Keratinocyte (primary cell): ENCODE data around the gene ACD. TPM values are rescaled to one million over a fixed set of nuclear protein-coding genes. Genes with fewer than 3 reads are reported as not detected.

Source experiments
- DNase-seq: peaks from one replicate; pipeline ENCODE4 v3.0.0-alpha.2; 2011; ENCODE audit warnings: low read depth, missing footprints, low spot score
- FAIRE-seq: peaks from 2 replicates; lab custom pipeline; 2011; peaks lifted over from hg19 to GRCh38; lab: Jason Lieb, UNC
- H2AFZ ChIP-seq: 2 replicates; pipeline ENCODE4 v1.6.0; 2012; ENCODE audit warnings: low read length, control low read depth, inconsistent platforms; ENCODE audit not compliant: control insufficient read depth
- H3K27ac ChIP-seq: 2 replicates; pipeline ENCODE4 v1.5.1; 2011; ENCODE audit warnings: low read length; ENCODE audit not compliant: control insufficient read depth, insufficient read depth
- H3K27me3 ChIP-seq: 3 replicates; pipeline ENCODE4 v1.6.0; 2011; ENCODE audit warnings: low read length; ENCODE audit not compliant: control insufficient read depth, insufficient read depth; ENCODE audit errors: extremely low read depth
- H3K36me3 ChIP-seq, 2 experiments: 2 replicates in 1 of 2; 3 replicates in 1 of 2; pipeline ENCODE4 v1.5.1; 2011; ENCODE audit warnings: low read length in 2 of 2, mild to moderate bottlenecking in 1 of 2; ENCODE audit not compliant: control insufficient read depth in 2 of 2, insufficient read depth in 2 of 2; ENCODE audit errors: extremely low read depth in 1 of 2
- H3K4me1 ChIP-seq: 3 replicates; pipeline ENCODE4 v1.5.1; 2011; ENCODE audit warnings: low read length; ENCODE audit not compliant: control insufficient read depth, insufficient read depth; ENCODE audit errors: extremely low read depth
- H3K4me2 ChIP-seq: 3 replicates; pipeline ENCODE4 v1.6.0; 2011; ENCODE audit warnings: low read depth, low read length; ENCODE audit not compliant: control insufficient read depth, insufficient read depth; ENCODE audit errors: extremely low read depth
- H3K4me3 ChIP-seq, 3 experiments: fragments of 200-600 bp in 1 of 3; sonication (generic) in 1 of 3; 2 replicates in 2 of 3; 3 replicates in 1 of 3; pipeline ENCODE4 v1.5.1; 2011 to 2016; ENCODE audit warnings: low read length in 3 of 3, mild to moderate bottlenecking in 3 of 3, control low read depth in 2 of 3, inconsistent platforms in 1 of 3, low read depth in 1 of 3, mixed read lengths in 1 of 3, mixed run types in 1 of 3, moderate library complexity in 1 of 3; ENCODE audit not compliant: control insufficient read depth in 2 of 3, insufficient read depth in 2 of 3; ENCODE audit errors: extremely low read depth in 1 of 3
- H3K79me2 ChIP-seq: 2 replicates; pipeline ENCODE4 v1.6.0; 2012; ENCODE audit warnings: low read length; ENCODE audit not compliant: control insufficient read depth, insufficient read depth
- H3K9ac ChIP-seq: 3 replicates; pipeline ENCODE4 v1.6.0; 2011; ENCODE audit warnings: low read length; ENCODE audit not compliant: control insufficient read depth, insufficient read depth; ENCODE audit errors: extremely low read depth
- H3K9me1 ChIP-seq: 3 replicates; pipeline ENCODE4 v1.6.0; 2011; ENCODE audit warnings: low read length; ENCODE audit not compliant: control insufficient read depth, insufficient read depth; ENCODE audit errors: extremely low read depth
- H3K9me3 ChIP-seq: 2 replicates; pipeline ENCODE4 v1.5.1; 2012; ENCODE audit warnings: low read depth, low read length; ENCODE audit not compliant: control insufficient read depth
- H4K20me1 ChIP-seq: 3 replicates; pipeline ENCODE4 v1.6.0; 2011; ENCODE audit warnings: low read length; ENCODE audit not compliant: control insufficient read depth, insufficient read depth; ENCODE audit errors: extremely low read depth
- CTCF ChIP-seq, 3 experiments: IDR thresholded peaks in 1 of 3; conservative IDR thresholded peaks in 1 of 3; optimal IDR thresholded peaks in 1 of 3; 2 replicates in 2 of 3; 3 replicates in 1 of 3; pipeline versions ENCODE3 to v1.5.1; 2011; ENCODE audit warnings: low read length in 3 of 3, mild to moderate bottlenecking in 3 of 3, moderate library complexity in 2 of 3, control low read depth in 1 of 3, inconsistent platforms in 1 of 3; ENCODE audit not compliant: insufficient read depth in 2 of 3; ENCODE audit errors: extremely low read depth in 1 of 3
- EZH2 ChIP-seq: IDR thresholded peaks from one replicate; pipeline ENCODE4 v1.6.1; 2012; ENCODE audit warnings: inconsistent platforms, mild to moderate bottlenecking, low read length, moderate library complexity
- dilution Hi-C: fragments of 300-500 bp; cut with MboI; formaldehyde crosslinking; loops from one replicate; pipeline ENCODE4 v1.7.0; 2020; ENCODE audit warnings: low sequenced_read_pairs; ENCODE audit not compliant: extremely low pct_ligation_motif_present
- polyA plus RNA-seq, 5 experiments: library from polyadenylated mRNA; depleted of rRNA in 3 of 5; stranded (reverse) in 3 of 5; stranded (forward) in 1 of 5; unstranded in 1 of 5; fragments of >200 nt; gene quantifications; 1 replicate in 1 of 5; 2 replicates in 3 of 5; 3 replicates in 1 of 5; pipeline versions ENCODE4 v1.2.1 to v1.2.3, GENCODE V29; 2011 to 2012; ENCODE audit warnings: missing spikeins in 2 of 5, low read depth in 1 of 5, low replicate concordance in 1 of 5

The ACD gene
- polyA plus RNA-seq, 1 donor (not counting 4 experiments of a cell fraction or from before 2014, with no cell fraction given) = 12.9 TPM

- H3K4me3 ChIP-seq = no peak overlapping the region
- H3K79me2 ChIP-seq = no peaks in the 10 kb centered on the region
- FAIRE-seq = no peak
- H3K9ac ChIP-seq = no peak overlapping the region
- dilution Hi-C loops = no loop called here
- H3K9me1 ChIP-seq = no peaks in the 10 kb centered on the region
- H3K4me1 ChIP-seq = peaks cover 14% of the 10 kb centered on the region
- TF ChIP-seq EZH2 = no peak
- TF ChIP-seq CTCF (optimal IDR thresholded peaks at IDR 0.05 in 1 of 3, IDR thresholded peaks at IDR 0.05 in 1 of 3, conservative IDR thresholded peaks at IDR 0.05 in 1 of 3; ENCODE audit: extremely low read depth in 1 of 3, insufficient read depth in 2 of 3, low read length in 3 of 3) = no peak
- no peak overlapping the region for H3K27ac ChIP-seq
- H3K27me3 ChIP-seq = no peaks in the 10 kb centered on the region
- no peak overlapping the region for H3K4me2 ChIP-seq
- peaks cover under 1 to 5% of the 10 kb centered on the region in 2 experiments for H3K36me3 ChIP-seq
- H2AFZ ChIP-seq = no peak overlapping the region
- DNase-seq = no peak
- no peaks in the 10 kb centered on the region for H3K9me3 ChIP-seq
- H4K20me1 ChIP-seq = no peaks in the 10 kb centered on the region
Observed at GRCh38 chr16:67679935-67680897, 20.2 kb upstream of the ACD start.

GRCh38 chr16:67678354-67679023 lies 18.4 kb upstream of the ACD start:
- Histone ChIP-seq H3K27ac (no peak overlapping the region), H3K9me3 (no peaks in the 10 kb centered on the region), H3K9me1 (no peaks in the 10 kb centered on the region), H3K27me3 (no peaks in the 10 kb centered on the region), H3K36me3 (peaks cover 0 to 8% of the 10 kb centered on the region in 2 experiments), H3K9ac (no peak overlapping the region), H3K79me2 (no peaks in the 10 kb centered on the region), H2AFZ (no peak overlapping the region), H3K4me2 (no peak overlapping the region), H4K20me1 (no peaks in the 10 kb centered on the region), H3K4me1 (peaks cover 10% of the 10 kb centered on the region), H3K4me3 (no peak overlapping the region)
- TF ChIP-seq EZH2 (no peak), CTCF (optimal IDR thresholded peaks at IDR 0.05 in 1 of 3, IDR thresholded peaks at IDR 0.05 in 1 of 3, conservative IDR thresholded peaks at IDR 0.05 in 1 of 3; ENCODE audit: extremely low read depth in 1 of 3, insufficient read depth in 2 of 3, low read length in 3 of 3) (no peak)
- FAIRE-seq (no peak), DNase-seq (no peak)
- dilution Hi-C loops = no loop called here
